Keratinocyte (primary cell): ENCODE data around the gene NEURL3. TPM values are rescaled to one million over a fixed set of nuclear protein-coding genes. Genes with fewer than 3 reads are reported as not detected.
A peak's percentile ranks its signal among the peaks of the same experiment; 100 is the strongest.

Experiments
- DNase-seq: peaks from one replicate; pipeline ENCODE4 v3.0.0-alpha.2; 2011; ENCODE audit warnings: low read depth, missing footprints, low spot score
- FAIRE-seq: peaks from 2 replicates; lab custom pipeline; 2011; peaks lifted over from hg19 to GRCh38; lab: Jason Lieb, UNC
- H2AFZ ChIP-seq: 2 replicates; pipeline ENCODE4 v1.6.0; 2012; ENCODE audit warnings: low read length, control low read depth, inconsistent platforms; ENCODE audit not compliant: control insufficient read depth
- H3K27ac ChIP-seq: 2 replicates; pipeline ENCODE4 v1.5.1; 2011; ENCODE audit warnings: low read length; ENCODE audit not compliant: control insufficient read depth, insufficient read depth
- H3K27me3 ChIP-seq: 3 replicates; pipeline ENCODE4 v1.6.0; 2011; ENCODE audit warnings: low read length; ENCODE audit not compliant: control insufficient read depth, insufficient read depth; ENCODE audit errors: extremely low read depth
- H3K36me3 ChIP-seq, 2 experiments: 2 replicates in 1 of 2; 3 replicates in 1 of 2; pipeline ENCODE4 v1.5.1; 2011; ENCODE audit warnings: low read length in 2 of 2, mild to moderate bottlenecking in 1 of 2; ENCODE audit not compliant: control insufficient read depth in 2 of 2, insufficient read depth in 2 of 2; ENCODE audit errors: extremely low read depth in 1 of 2
- H3K4me1 ChIP-seq: 3 replicates; pipeline ENCODE4 v1.5.1; 2011; ENCODE audit warnings: low read length; ENCODE audit not compliant: control insufficient read depth, insufficient read depth; ENCODE audit errors: extremely low read depth
- H3K4me2 ChIP-seq: 3 replicates; pipeline ENCODE4 v1.6.0; 2011; ENCODE audit warnings: low read depth, low read length; ENCODE audit not compliant: control insufficient read depth, insufficient read depth; ENCODE audit errors: extremely low read depth
- H3K4me3 ChIP-seq, 3 experiments: fragments of 200-600 bp in 1 of 3; sonication (generic) in 1 of 3; 2 replicates in 2 of 3; 3 replicates in 1 of 3; pipeline ENCODE4 v1.5.1; 2011 to 2016; ENCODE audit warnings: low read length in 3 of 3, mild to moderate bottlenecking in 3 of 3, control low read depth in 2 of 3, inconsistent platforms in 1 of 3, low read depth in 1 of 3, mixed read lengths in 1 of 3, mixed run types in 1 of 3, moderate library complexity in 1 of 3; ENCODE audit not compliant: control insufficient read depth in 2 of 3, insufficient read depth in 2 of 3; ENCODE audit errors: extremely low read depth in 1 of 3
- H3K79me2 ChIP-seq: 2 replicates; pipeline ENCODE4 v1.6.0; 2012; ENCODE audit warnings: low read length; ENCODE audit not compliant: control insufficient read depth, insufficient read depth
- H3K9ac ChIP-seq: 3 replicates; pipeline ENCODE4 v1.6.0; 2011; ENCODE audit warnings: low read length; ENCODE audit not compliant: control insufficient read depth, insufficient read depth; ENCODE audit errors: extremely low read depth
- H3K9me1 ChIP-seq: 3 replicates; pipeline ENCODE4 v1.6.0; 2011; ENCODE audit warnings: low read length; ENCODE audit not compliant: control insufficient read depth, insufficient read depth; ENCODE audit errors: extremely low read depth
- H3K9me3 ChIP-seq: 2 replicates; pipeline ENCODE4 v1.5.1; 2012; ENCODE audit warnings: low read depth, low read length; ENCODE audit not compliant: control insufficient read depth
- H4K20me1 ChIP-seq: 3 replicates; pipeline ENCODE4 v1.6.0; 2011; ENCODE audit warnings: low read length; ENCODE audit not compliant: control insufficient read depth, insufficient read depth; ENCODE audit errors: extremely low read depth
- CTCF ChIP-seq, 3 experiments: IDR thresholded peaks in 1 of 3; conservative IDR thresholded peaks in 1 of 3; optimal IDR thresholded peaks in 1 of 3; 2 replicates in 2 of 3; 3 replicates in 1 of 3; pipeline versions ENCODE3 to v1.5.1; 2011; ENCODE audit warnings: low read length in 3 of 3, mild to moderate bottlenecking in 3 of 3, moderate library complexity in 2 of 3, control low read depth in 1 of 3, inconsistent platforms in 1 of 3; ENCODE audit not compliant: insufficient read depth in 2 of 3; ENCODE audit errors: extremely low read depth in 1 of 3
- EZH2 ChIP-seq: IDR thresholded peaks from one replicate; pipeline ENCODE4 v1.6.1; 2012; ENCODE audit warnings: inconsistent platforms, mild to moderate bottlenecking, low read length, moderate library complexity
- dilution Hi-C: fragments of 300-500 bp; cut with MboI; formaldehyde crosslinking; loops from one replicate; pipeline ENCODE4 v1.7.0; 2020; ENCODE audit warnings: low sequenced_read_pairs; ENCODE audit not compliant: extremely low pct_ligation_motif_present
- polyA plus RNA-seq, 5 experiments: library from polyadenylated mRNA; depleted of rRNA in 3 of 5; stranded (reverse) in 3 of 5; stranded (forward) in 1 of 5; unstranded in 1 of 5; fragments of >200 nt; gene quantifications; 1 replicate in 1 of 5; 2 replicates in 3 of 5; 3 replicates in 1 of 5; pipeline versions ENCODE4 v1.2.1 to v1.2.3, GENCODE V29; 2011 to 2012; ENCODE audit warnings: missing spikeins in 2 of 5, low read depth in 1 of 5, low replicate concordance in 1 of 5

The NEURL3 gene
- polyA plus RNA-seq, 1 donor (not counting 4 experiments of a cell fraction or from before 2014, with no cell fraction given), result not detected

- no peaks in the 10 kb centered on the region for H3K9me1 ChIP-seq
- H4K20me1 ChIP-seq, result no peaks in the 10 kb centered on the region
- H3K36me3 ChIP-seq, result no peaks in the 10 kb centered on the region
- H3K9ac ChIP-seq, result no peak overlapping the region
- H3K4me3 ChIP-seq, result no peak overlapping the region
- DNase-seq, result no peak
- H3K79me2 ChIP-seq, result no peaks in the 10 kb centered on the region
- dilution Hi-C loops, result no loop called here
- no peak for TF ChIP-seq EZH2
- H3K4me2 ChIP-seq, result no peak overlapping the region
- H3K27ac ChIP-seq, result no peak overlapping the region
- H3K9me3 ChIP-seq, result no peaks in the 10 kb centered on the region
- FAIRE-seq, result no peak
- peaks cover 16% of the 10 kb centered on the region for H3K4me1 ChIP-seq
- no peak overlapping the region for H2AFZ ChIP-seq
- no peaks in the 10 kb centered on the region for H3K27me3 ChIP-seq
These were observed 15.9 kb downstream of the NEURL3 start for GRCh38 chr2:96489261-96489660.

DNA sequence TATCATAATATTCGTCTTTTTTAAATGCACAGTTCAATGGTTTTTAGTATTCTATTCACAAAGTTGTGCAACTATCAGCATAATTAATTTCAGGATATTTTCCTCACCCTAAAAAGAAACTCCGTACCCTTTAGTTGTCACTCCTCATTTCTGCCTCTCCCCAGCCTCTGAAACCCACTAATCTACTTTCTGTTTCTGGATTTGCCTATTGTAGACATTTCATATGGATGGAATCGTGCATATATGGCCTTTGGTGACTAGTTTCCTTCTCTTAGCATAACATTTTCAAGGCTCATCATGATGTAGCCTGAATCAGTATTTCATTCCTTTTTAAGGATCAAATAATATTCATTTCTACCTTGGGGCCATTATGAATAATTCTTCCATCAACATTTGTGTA is 18.5 kb downstream of the NEURL3 start:
- Histone ChIP-seq H3K4me2 (peak overlapping the region; percentile 77), H3K4me1 (peaks cover 9% of the 10 kb centered on the region), H3K9me3 (no peaks in the 10 kb centered on the region), H3K9ac (peak overlapping the region; percentile 85), H3K4me3 (peak overlapping the region; percentile 23 to 71 (median 64)), H2AFZ (peak overlapping the region; percentile 97), H3K27me3 (no peaks in the 10 kb centered on the region), H3K36me3 (no peaks in the 10 kb centered on the region), H4K20me1 (no peaks in the 10 kb centered on the region), H3K9me1 (no peaks in the 10 kb centered on the region), H3K27ac (peak overlapping the region; percentile 83), H3K79me2 (no peaks in the 10 kb centered on the region)
- dilution Hi-C loops, result no loop called here
- FAIRE-seq (no peak), DNase-seq (no peak)
- no peak for TF ChIP-seq EZH2
- TF ChIP-seq CTCF (optimal IDR thresholded peaks at IDR 0.05 in 1 of 3, IDR thresholded peaks at IDR 0.05 in 1 of 3, conservative IDR thresholded peaks at IDR 0.05 in 1 of 3; ENCODE audit: extremely low read depth in 1 of 3, insufficient read depth in 2 of 3, low read length in 3 of 3), result no peak
